IMR-90 (cell line): ENCODE results near the gene RAPGEF5. TPM values are rescaled to one million over a fixed set of nuclear protein-coding genes. Genes with fewer than 3 reads are reported as not detected.

Source experiments
- ATAC-seq: fragments of 200-7000 bp; cut with Tn5 transposase; 2 replicates; pipeline ENCODE4 v1.9.1; 2020; ENCODE audit warnings: low read depth, mild to moderate bottlenecking, moderate library complexity
- BruUV-seq: library from RNA; stranded (reverse); fragments of 400-500 nt; replicated peaks from 2 replicates; lab custom pipeline; 2021; lab: Mats Ljungman, UMichigan
- CTCF ChIA-PET: fragments of 300-600 bp; formaldehyde crosslinking; extraction: SDS; loops from one replicate; lab custom pipeline; 2021; ENCODE audit warnings: antibody characterized with exemption; lab: Yijun Ruan, JAX
- POLR2A ChIA-PET: fragments of 300-600 bp; sonication (Branson Sonifier 250); formaldehyde crosslinking; loops from one replicate; lab custom pipeline; 2022; ENCODE audit warnings: antibody characterized with exemption; ENCODE audit not compliant: unreplicated experiment; lab: Charles Lee
- DNase-seq: peaks from one replicate; pipeline ENCODE4 v3.0.0; 2013
- H2AFZ ChIP-seq: replicated peaks from 2 replicates; pipeline ENCODE3; 2013; ENCODE audit warnings: low read length, mild to moderate bottlenecking; ENCODE audit not compliant: poor library complexity
- H2AK5ac ChIP-seq: 2 replicates; pipeline ENCODE4 v1.6.1; 2013; ENCODE audit warnings: low read depth, low read length, inconsistent platforms
- H2AK9ac ChIP-seq: replicated peaks from 2 replicates; pipeline ENCODE3; 2013; ENCODE audit warnings: mild to moderate bottlenecking, low read depth, low read length, moderate library complexity; ENCODE audit not compliant: poor library complexity
- H2BK120ac ChIP-seq: 2 replicates; pipeline ENCODE4 v1.6.1; 2013; ENCODE audit warnings: low read depth, low read length, inconsistent platforms
- H2BK15ac ChIP-seq: 3 replicates; pipeline ENCODE4 v1.6.1; 2013; ENCODE audit warnings: low read depth, low read length, inconsistent platforms
- H2BK20ac ChIP-seq: 2 replicates; pipeline ENCODE4 v1.6.1; 2013; ENCODE audit warnings: low read depth, mild to moderate bottlenecking, inconsistent platforms, low read length, moderate library complexity
- H2BK5ac ChIP-seq: 2 replicates; pipeline ENCODE4 v1.6.1; 2013; ENCODE audit warnings: mild to moderate bottlenecking, low read depth, low read length, inconsistent platforms; ENCODE audit not compliant: poor library complexity, severe bottlenecking
- H3K14ac ChIP-seq: replicated peaks from 2 replicates; pipeline ENCODE4 v1.6.1; 2013; ENCODE audit warnings: low read depth, low read length, inconsistent platforms
- H3K18ac ChIP-seq: 2 replicates; pipeline ENCODE4 v1.6.1; 2013; ENCODE audit warnings: low read depth, low read length, control low read depth
- H3K23ac ChIP-seq: 2 replicates; pipeline ENCODE4 v1.6.1; 2013; ENCODE audit warnings: low read depth, low read length, inconsistent platforms
- H3K27ac ChIP-seq: 2 replicates; pipeline ENCODE4 v1.5.1; 2013; ENCODE audit warnings: mild to moderate bottlenecking, control low read depth, low read length; ENCODE audit not compliant: insufficient read depth
- H3K27me3 ChIP-seq: 2 replicates; pipeline ENCODE4 v1.6.1; 2013; ENCODE audit warnings: low read length; ENCODE audit not compliant: control insufficient read depth, insufficient read depth
- H3K36me3 ChIP-seq: 2 replicates; pipeline ENCODE4 v1.6.1; 2013; ENCODE audit warnings: low read length, mixed read lengths; ENCODE audit not compliant: control insufficient read depth, insufficient read depth
- H3K4ac ChIP-seq: 2 replicates; pipeline ENCODE4 v1.6.1; 2013; ENCODE audit warnings: low read depth, low read length, inconsistent platforms
- H3K4me1 ChIP-seq: 2 replicates; pipeline ENCODE4 v1.6.1; 2013; ENCODE audit warnings: low read length, mixed read lengths; ENCODE audit not compliant: control insufficient read depth, insufficient read depth
- H3K4me2 ChIP-seq: 2 replicates; pipeline ENCODE4 v1.6.1; 2013; ENCODE audit warnings: low read depth, mild to moderate bottlenecking, control low read depth, low read length, moderate library complexity
- H3K4me3 ChIP-seq: 2 replicates; pipeline ENCODE4 v1.5.1; 2013; ENCODE audit warnings: low read depth, mild to moderate bottlenecking, control low read depth, low read length, moderate library complexity; ENCODE audit not compliant: insufficient read depth
- H3K56ac ChIP-seq: 2 replicates; pipeline ENCODE4 v1.6.1; 2013; ENCODE audit warnings: low read length, inconsistent platforms; ENCODE audit not compliant: insufficient read depth; ENCODE audit errors: extremely low read depth
- H3K79me1 ChIP-seq, 2 experiments: 2 replicates each; pipeline ENCODE4 v1.6.1; 2013; ENCODE audit warnings: low read length in 2 of 2, inconsistent platforms in 1 of 2, low read depth in 1 of 2
- H3K9ac ChIP-seq: 2 replicates; pipeline ENCODE4 v1.6.1; 2013; ENCODE audit warnings: low read depth, low read length, control low read depth
- H3K9me1 ChIP-seq: 2 replicates; pipeline ENCODE4 v1.6.1; 2013; ENCODE audit warnings: low read length, inconsistent platforms; ENCODE audit not compliant: insufficient read depth
- H3K9me3 ChIP-seq: 2 replicates; pipeline ENCODE4 v1.6.1; 2013; ENCODE audit warnings: low read length; ENCODE audit not compliant: control insufficient read depth, insufficient read depth
- H4K20me1 ChIP-seq: 2 replicates; pipeline ENCODE4 v1.6.1; 2013; ENCODE audit warnings: low read length, inconsistent platforms; ENCODE audit not compliant: insufficient read depth
- H4K5ac ChIP-seq: 2 replicates; pipeline ENCODE4 v1.6.1; 2013; ENCODE audit warnings: mild to moderate bottlenecking, low read depth, low read length, control low read depth
- H4K8ac ChIP-seq, 2 experiments: 2 replicates each; pipeline ENCODE4 v1.6.1; 2013; ENCODE audit warnings: low read depth in 2 of 2, low read length in 2 of 2, control low read depth in 1 of 2, inconsistent platforms in 1 of 2
- H4K91ac ChIP-seq: 2 replicates; pipeline ENCODE4 v1.6.1; 2013; ENCODE audit warnings: low read depth, low read length, inconsistent platforms; ENCODE audit not compliant: insufficient read depth
- BHLHE40 ChIP-seq: fragments of 150-350 bp; IDR thresholded peaks from 2 replicates; pipeline ENCODE4 v1.6.1; 2016; ENCODE audit warnings: mild to moderate bottlenecking, low read depth, low read length
- CEBPB ChIP-seq: IDR thresholded peaks from 2 replicates; pipeline ENCODE4 v1.6.1; 2012; ENCODE audit warnings: low read depth, low read length, improper control_type of control experiment
- CHD1 ChIP-seq: IDR thresholded peaks from 2 replicates; pipeline ENCODE4 v1.6.1; 2012; ENCODE audit warnings: low read depth, low read length, improper control_type of control experiment
- FOS ChIP-seq: fragments of 150-350 bp; IDR thresholded peaks from 2 replicates; pipeline ENCODE4 v1.6.1; 2016; ENCODE audit warnings: low read depth, low read length
- MAZ ChIP-seq: IDR thresholded peaks from 2 replicates; pipeline ENCODE4 v1.6.1; 2012; ENCODE audit warnings: low read depth, mild to moderate bottlenecking, low read length, improper control_type of control experiment, moderate library complexity, borderline replicate concordance
- MXI1 ChIP-seq: IDR thresholded peaks from 2 replicates; pipeline ENCODE4 v1.6.1; 2012; ENCODE audit warnings: low read depth, mild to moderate bottlenecking, low read length, moderate library complexity, borderline replicate concordance
- NFE2L2 ChIP-seq: fragments of 150-350 bp; IDR thresholded peaks from 2 replicates; pipeline ENCODE4 v1.6.1; 2016; ENCODE audit warnings: low read depth, mild to moderate bottlenecking, low read length
- POLR2A ChIP-seq: IDR thresholded peaks from 2 replicates; pipeline ENCODE4 v1.6.1; 2012; ENCODE audit warnings: mild to moderate bottlenecking, low read depth, low read length
- RAD21 ChIP-seq: IDR thresholded peaks from 2 replicates; pipeline ENCODE4 v1.6.1; 2012; ENCODE audit warnings: low read length, improper control_type of control experiment
- RFX5 ChIP-seq: IDR thresholded peaks from 2 replicates; pipeline ENCODE4 v1.8.0; 2012; ENCODE audit warnings: low read depth, mild to moderate bottlenecking, low read length, moderate library complexity
- WGBS, 2 experiments: methylation state at CpG; one replicate each; pipeline versions ENCODE4 v1.1.5 to v1.1.7; 2013; ENCODE audit warnings: missing lambda C conversion rate in 2 of 2; ENCODE audit not compliant: insufficient read length in 1 of 2; ENCODE audit errors: extremely low coverage in 2 of 2; 5-methylcytosine and 5-hydroxymethylcytosine counted together
- dilution Hi-C: fragments of 300-500 bp; cut with HindIII; formaldehyde crosslinking; loops from one replicate; pipeline ENCODE4 v1.14.3; 2018; ENCODE audit warnings: low sequenced_read_pairs; ENCODE audit not compliant: unreplicated experiment
- in situ Hi-C: fragments of 300-500 bp; cut with MboI; formaldehyde crosslinking; loops from 3 replicates; pipeline ENCODE4 v1.14.3; 2019; ENCODE audit warnings: low sequenced_read_pairs, inconsistent platforms, mixed read lengths
- intact Hi-C: fragments of 100-400 bp; cut with micrococcal nuclease; formaldehyde crosslinking; loops from 2 replicates; pipeline ENCODE4 v1.10.0; 2022
- polyA plus RNA-seq, 3 experiments: library from polyadenylated mRNA; depleted of rRNA; stranded (reverse); fragments of >200 nt; gene quantifications; 2 replicates each; pipeline ENCODE4 v1.2.3, GENCODE V29; 2012; ENCODE audit warnings: low replicate concordance in 1 of 3
- total RNA-seq: library from RNA; depleted of rRNA; stranded (reverse); fragments of >200 nt; gene quantifications from 2 replicates; pipeline ENCODE4 v1.2.3, GENCODE V29; 2012
- TF ChIP-seq, protein P1 (sequence below): conservative IDR thresholded peaks from 2 replicates; pipeline ENCODE4 v1.5.1; 2012; ENCODE audit warnings: mild to moderate bottlenecking, low read depth, low read length, improper control_type of control experiment
- TF ChIP-seq, protein P2 (sequence below): fragments of 150-350 bp; IDR thresholded peaks from 2 replicates; pipeline ENCODE4 v1.6.1; 2017; ENCODE audit warnings: mild to moderate bottlenecking, antibody characterized with exemption, low read length, low read depth

Gene RAPGEF5
- total and polyA plus RNA-seq, 2 of the 4 experiments (the other 2 are of a cell fraction), result 0.05 to 0.18 TPM

DNA sequence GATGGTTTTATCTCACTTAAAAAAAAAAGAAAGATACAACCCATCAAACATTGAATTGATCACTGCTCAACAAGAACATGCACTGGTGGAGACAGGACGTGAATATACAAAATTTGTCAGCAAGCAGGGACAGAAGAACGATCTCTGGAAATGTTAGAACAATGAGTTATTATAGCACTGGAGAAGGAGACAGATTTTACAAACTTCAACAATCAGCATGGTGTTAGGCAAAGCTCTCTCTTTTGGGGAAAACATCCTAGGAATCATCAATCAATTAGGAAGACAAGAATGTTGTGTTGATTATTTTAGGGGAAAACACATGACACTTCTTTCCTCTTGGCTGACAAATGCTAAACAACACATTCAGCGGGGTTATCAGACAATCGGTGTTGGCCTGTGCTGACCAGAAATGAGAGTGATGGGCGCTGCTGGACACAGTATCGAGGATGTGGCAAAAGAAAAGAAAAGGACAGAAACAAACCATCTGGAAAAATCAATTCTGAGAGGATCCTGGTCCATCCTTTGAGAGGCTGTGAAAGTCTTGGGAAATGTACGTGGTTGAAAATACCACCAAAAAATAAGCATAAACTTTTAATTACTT, 103.9 kb downstream of the RAPGEF5 start:
- no peaks in the 10 kb centered on the region for H4K20me1 ChIP-seq
- no peak for ATAC-seq
- H3K56ac ChIP-seq, result no peak overlapping the region
- 0 out of 2 replicates have a peak, but pooled peaks cover 3% of the 10 kb centered on the region for H3K4me1 ChIP-seq
- H2BK15ac ChIP-seq, result no peak overlapping the region
- ChIA-PET POLR2A (no interaction called here), CTCF (no interaction called here)
- no peak overlapping the region for H3K27ac ChIP-seq
- peaks cover 8% of the 10 kb centered on the region for H3K27me3 ChIP-seq
- no peak overlapping the region for H2BK20ac ChIP-seq
- H2AFZ ChIP-seq, result no peak overlapping the region
- no peak overlapping the region for H4K5ac ChIP-seq
- H4K8ac ChIP-seq, result no peak overlapping the region
- no peak overlapping the region for H3K4me3 ChIP-seq
- no peak overlapping the region for H3K18ac ChIP-seq
- intact Hi-C loops (no loop called here), dilution Hi-C loops (no loop called here), in situ Hi-C loops (no loop called here)
- H3K23ac ChIP-seq, result no peak overlapping the region
- H3K36me3 ChIP-seq, result no peaks in the 10 kb centered on the region
- H3K79me1 ChIP-seq, result no peaks in the 10 kb centered on the region
- H2BK5ac ChIP-seq, result no peak overlapping the region
- WGBS, 2 experiments, result no CpG with 5 or more reads among the region's 7 CpGs
- TF ChIP-seq MAZ, result no peak
- no peak for TF ChIP-seq MXI1
- no peak for TF ChIP-seq RFX5
- TF ChIP-seq, protein P1, sequence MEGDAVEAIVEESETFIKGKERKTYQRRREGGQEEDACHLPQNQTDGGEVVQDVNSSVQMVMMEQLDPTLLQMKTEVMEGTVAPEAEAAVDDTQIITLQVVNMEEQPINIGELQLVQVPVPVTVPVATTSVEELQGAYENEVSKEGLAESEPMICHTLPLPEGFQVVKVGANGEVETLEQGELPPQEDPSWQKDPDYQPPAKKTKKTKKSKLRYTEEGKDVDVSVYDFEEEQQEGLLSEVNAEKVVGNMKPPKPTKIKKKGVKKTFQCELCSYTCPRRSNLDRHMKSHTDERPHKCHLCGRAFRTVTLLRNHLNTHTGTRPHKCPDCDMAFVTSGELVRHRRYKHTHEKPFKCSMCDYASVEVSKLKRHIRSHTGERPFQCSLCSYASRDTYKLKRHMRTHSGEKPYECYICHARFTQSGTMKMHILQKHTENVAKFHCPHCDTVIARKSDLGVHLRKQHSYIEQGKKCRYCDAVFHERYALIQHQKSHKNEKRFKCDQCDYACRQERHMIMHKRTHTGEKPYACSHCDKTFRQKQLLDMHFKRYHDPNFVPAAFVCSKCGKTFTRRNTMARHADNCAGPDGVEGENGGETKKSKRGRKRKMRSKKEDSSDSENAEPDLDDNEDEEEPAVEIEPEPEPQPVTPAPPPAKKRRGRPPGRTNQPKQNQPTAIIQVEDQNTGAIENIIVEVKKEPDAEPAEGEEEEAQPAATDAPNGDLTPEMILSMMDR, result no peak
- TF ChIP-seq FOS, result no peak
- TF ChIP-seq CHD1, result no peak
- no peak for TF ChIP-seq NFE2L2
- TF ChIP-seq POLR2A, result no peak
- TF ChIP-seq, protein P2, sequence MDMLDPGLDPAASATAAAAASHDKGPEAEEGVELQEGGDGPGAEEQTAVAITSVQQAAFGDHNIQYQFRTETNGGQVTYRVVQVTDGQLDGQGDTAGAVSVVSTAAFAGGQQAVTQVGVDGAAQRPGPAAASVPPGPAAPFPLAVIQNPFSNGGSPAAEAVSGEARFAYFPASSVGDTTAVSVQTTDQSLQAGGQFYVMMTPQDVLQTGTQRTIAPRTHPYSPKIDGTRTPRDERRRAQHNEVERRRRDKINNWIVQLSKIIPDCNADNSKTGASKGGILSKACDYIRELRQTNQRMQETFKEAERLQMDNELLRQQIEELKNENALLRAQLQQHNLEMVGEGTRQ, result no peak
- TF ChIP-seq CEBPB, result no peak
- TF ChIP-seq BHLHE40, result no peak
- no peak for TF ChIP-seq RAD21
- H2AK9ac ChIP-seq, result no peak overlapping the region
- no peak overlapping the region for H3K4me2 ChIP-seq
- H2AK5ac ChIP-seq, result no peak overlapping the region
- no peak overlapping the region for H3K4ac ChIP-seq
- DNase-seq, result no peak
- no peaks in the 10 kb centered on the region for H3K9me1 ChIP-seq
- no peaks in the 10 kb centered on the region for H3K9me3 ChIP-seq
- H3K14ac ChIP-seq, result no peak overlapping the region
- H4K91ac ChIP-seq, result no peak overlapping the region
- no peak overlapping the region for H2BK120ac ChIP-seq
- H3K9ac ChIP-seq, result no peak overlapping the region
- BruUV-seq, result no TSS peak
